ENCODE measurements around the gene CSK. TPM values are rescaled to one million over a fixed set of nuclear protein-coding genes. Genes with fewer than 3 reads are reported as not detected.
A peak's percentile ranks its signal among the peaks of the same experiment; 100 is the strongest.

Gene CSK
- total RNA-seq, 2 experiments from 2014 or later: 114 to 118 TPM

GRCh38 chr15:74845581-74845980, 63.7 kb downstream of the CSK start:
- Mint-ChIP-seq H3K27ac (peak overlapping the region; percentile 86), H3K4me1 (ENCODE audit: low read depth) (peaks cover 55% of the 10 kb centered on the region), H3K36me3 (ENCODE audit: low read depth) (peaks cover 58% of the 10 kb centered on the region), H3K9me3 (no peaks in the 10 kb centered on the region), H3K27me3 (no peaks in the 10 kb centered on the region), H3K4me3 (peak overlapping the region; percentile 49)
- POLR2A ChIA-PET: interaction anchor here (0.7 to 1.6 kb wide), 8 partner anchors 14 to 68 kb away, joined by 3 to 8 read pairs (median 4); partner anchors contain the start of gene CSK
- Histone ChIP-seq H3K4me1 (ENCODE audit: insufficient read depth, low read length) (peaks cover 58% of the 10 kb centered on the region), H3K27me3 (ENCODE audit: control insufficient read depth in 1 of 2, insufficient read depth in 2 of 2, low read length in 2 of 2) (no peaks in the 10 kb centered on the region), H3K27ac (ENCODE audit: low read depth in 1 of 2, low read length in 2 of 2) (peak overlapping the region; percentile 69 to 82), H3K36me3 (ENCODE audit: insufficient read depth, low read length) (peaks cover 33% of the 10 kb centered on the region), H3K9me3 (ENCODE audit: control insufficient read depth in 1 of 2, insufficient read depth in 1 of 2, low read length in 2 of 2) (no peaks in the 10 kb centered on the region), H3K4me3 (ENCODE audit: low read length) (peak overlapping the region; percentile 22)
- ATAC-seq (ENCODE audit: poor library complexity) (no peak), DNase-seq (peak in 5 of 14 experiments; percentile 10 to 57 (median 49))
- intact Hi-C loops (cut with DNase I, micrococcal nuclease): loop anchor here (1.0 to 10.0 kb wide), 4 partner anchors 55 to 301 kb away; partner anchors contain the start of genes ARID3B (in 1 of the 2) and EDC3 (in 1 of the 2)
- no peak for TF ChIP-seq CTCF (IDR thresholded peaks at IDR 0.05)
- CTCF ChIA-PET: interaction anchor here (1.4 to 1.6 kb wide), 2 partner anchors 13 to 56 kb away, joined by 3 to 9 read pairs; no protein-coding TSS in a partner anchor

GRCh38 chr15:74847432-74847831, 65.6 kb downstream of the CSK start:
- no peaks in the 10 kb centered on the region for H3K27me3 ChIP-seq (ENCODE audit: control insufficient read depth in 1 of 2, insufficient read depth in 2 of 2, low read length in 2 of 2)
- H3K36me3 Mint-ChIP-seq (ENCODE audit: low read depth): peaks cover 64% of the 10 kb centered on the region
- H3K4me1 ChIP-seq (ENCODE audit: insufficient read depth, low read length): peaks cover 40% of the 10 kb centered on the region
- peak overlapping the region; percentile 30 for H3K4me3 Mint-ChIP-seq
- ATAC-seq (ENCODE audit: poor library complexity): no peak
- H3K9me3 Mint-ChIP-seq: no peaks in the 10 kb centered on the region
- H3K27ac Mint-ChIP-seq: no peak overlapping the region
- H3K27me3 Mint-ChIP-seq: no peaks in the 10 kb centered on the region
- no peak overlapping the region for H3K27ac ChIP-seq (ENCODE audit: low read depth in 1 of 2, low read length in 2 of 2)
- CTCF ChIA-PET: interaction anchor here (1.1 kb wide), 1 partner anchor 54 kb away, joined by 3 read pairs; no protein-coding TSS in a partner anchor
- no peak for DNase-seq
- H3K9me3 ChIP-seq (ENCODE audit: control insufficient read depth in 1 of 2, insufficient read depth in 1 of 2, low read length in 2 of 2): no peaks in the 10 kb centered on the region
- POLR2A ChIA-PET: no interaction called here
- peaks cover 38% of the 10 kb centered on the region for H3K4me1 Mint-ChIP-seq (ENCODE audit: low read depth)
- peaks cover 51% of the 10 kb centered on the region for H3K36me3 ChIP-seq (ENCODE audit: insufficient read depth, low read length)
- no peak overlapping the region for H3K4me3 ChIP-seq (ENCODE audit: low read length)
- intact Hi-C loops (cut with DNase I, micrococcal nuclease): loop anchor here in 1 of 2 experiments (10.0 kb wide), 2 partner anchors 153 to 303 kb away; partner anchors contain the start of genes ARID3B and EDC3
- no peak for TF ChIP-seq CTCF (IDR thresholded peaks at IDR 0.05)

GRCh38 chr15:74850393-74850792, 68.5 kb downstream of the CSK start:
- Histone ChIP-seq H3K27me3 (ENCODE audit: control insufficient read depth in 1 of 2, insufficient read depth in 2 of 2, low read length in 2 of 2) (no peaks in the 10 kb centered on the region), H3K36me3 (ENCODE audit: insufficient read depth, low read length) (peaks cover 74% of the 10 kb centered on the region), H3K4me3 (ENCODE audit: low read length) (no peak overlapping the region), H3K4me1 (ENCODE audit: insufficient read depth, low read length) (peaks cover 16% of the 10 kb centered on the region), H3K27ac (ENCODE audit: low read depth in 1 of 2, low read length in 2 of 2) (no peak overlapping the region), H3K9me3 (ENCODE audit: control insufficient read depth in 1 of 2, insufficient read depth in 1 of 2, low read length in 2 of 2) (no peaks in the 10 kb centered on the region)
- ChIA-PET CTCF (no interaction called here), POLR2A (interaction anchor here (0.7 kb wide), 1 partner anchor 39 kb away, joined by 3 read pairs; the partner anchor contains the start of gene MPI)
- no peak overlapping the region for H3K27ac Mint-ChIP-seq
- no peak for TF ChIP-seq CTCF (IDR thresholded peaks at IDR 0.05)
- no peaks in the 10 kb centered on the region for H3K9me3 Mint-ChIP-seq
- ATAC-seq (ENCODE audit: poor library complexity) (no peak), DNase-seq (no peak)
- H3K27me3 Mint-ChIP-seq: no peaks in the 10 kb centered on the region
- no peak overlapping the region for H3K4me3 Mint-ChIP-seq
- peaks cover 12% of the 10 kb centered on the region for H3K4me1 Mint-ChIP-seq (ENCODE audit: low read depth)
- intact Hi-C loops (cut with DNase I, micrococcal nuclease): no loop called here
- H3K36me3 Mint-ChIP-seq (ENCODE audit: low read depth): peaks cover 63% of the 10 kb centered on the region

All from CD4-positive, alpha-beta T cell (primary cell).